Fibroblast of skin of abdomen (primary cell): ENCODE measurements around the gene RTN1.

Experiments used
- DNase-seq: peaks from one replicate; pipeline ENCODE4 v3.0.0-alpha.2; 2013

Gene RTN1

DNA sequence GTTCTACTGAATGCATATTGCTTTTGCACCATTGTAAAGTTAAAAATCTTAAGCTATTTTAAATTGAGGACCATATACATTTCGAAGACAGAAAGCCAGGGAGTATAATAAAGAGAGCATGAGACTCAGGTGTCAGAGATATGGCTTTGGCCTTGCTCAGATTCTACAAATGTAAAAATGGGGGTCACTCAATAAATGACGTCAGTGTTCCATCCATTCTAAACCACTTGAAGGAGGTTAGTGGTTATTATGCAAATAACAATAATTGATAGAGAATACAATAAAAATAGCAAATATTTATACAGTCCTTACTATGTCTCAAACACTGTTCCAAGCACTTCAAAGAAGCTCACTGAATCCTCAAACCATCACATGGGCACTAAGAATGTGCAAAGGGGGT lies 20.1 kb downstream of the RTN1 start:
- DNase-seq, result no peak

DNA sequence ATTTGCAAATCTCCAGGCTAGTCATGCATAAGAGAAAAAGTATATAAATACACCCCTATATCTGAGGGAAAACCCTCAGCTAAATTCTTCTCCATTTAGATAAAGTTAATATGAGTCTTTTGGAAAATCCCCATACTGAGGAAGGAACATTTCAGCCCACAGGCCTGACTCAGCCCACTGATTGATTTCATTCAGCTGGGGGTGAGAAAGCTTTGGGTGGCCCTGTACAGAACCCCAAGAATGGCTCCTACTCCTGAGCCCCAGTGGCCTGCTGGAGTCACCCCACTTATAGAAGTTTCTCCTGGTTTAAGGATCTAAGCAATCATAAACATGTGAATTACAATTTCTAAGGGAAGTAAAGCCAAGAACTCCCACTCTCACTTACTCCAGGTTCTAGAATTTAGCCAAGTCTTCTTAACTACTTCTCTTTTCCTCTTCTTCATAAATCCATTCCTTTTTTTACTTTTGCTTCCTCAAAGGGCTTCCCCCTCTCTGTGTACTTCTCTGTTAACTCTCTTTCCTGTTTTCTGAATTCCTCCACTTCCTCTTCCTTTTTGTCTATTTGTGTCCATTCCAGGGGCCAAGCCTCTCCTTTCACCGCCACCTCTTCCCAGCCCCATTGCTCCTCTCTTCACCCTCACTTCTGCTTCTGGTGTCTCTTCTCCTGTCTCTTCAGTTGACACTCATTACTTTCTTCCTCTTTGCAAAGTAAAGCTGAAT lies 21.0 kb downstream of the RTN1 start:
- DNase-seq, result no peak

DNA sequence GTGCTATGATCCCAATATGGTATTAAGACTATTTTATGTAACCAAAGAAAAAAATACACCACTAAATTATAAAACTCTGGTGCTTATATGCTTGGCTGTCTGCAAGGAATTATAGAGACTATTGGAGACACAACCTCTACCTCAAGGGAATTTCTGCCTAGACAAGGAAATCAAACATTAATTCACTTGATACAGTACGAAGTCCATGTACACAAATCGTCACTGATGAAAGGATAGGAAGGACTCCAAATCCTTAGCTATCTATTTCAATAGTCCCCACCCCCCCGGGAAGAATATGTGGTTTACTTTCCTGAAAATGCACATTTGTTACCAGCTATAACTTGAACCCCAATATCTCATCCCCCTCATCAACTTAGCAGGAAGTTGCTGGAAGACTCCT lies 21.9 kb downstream of the RTN1 start:
- DNase-seq, result no peak

DNA sequence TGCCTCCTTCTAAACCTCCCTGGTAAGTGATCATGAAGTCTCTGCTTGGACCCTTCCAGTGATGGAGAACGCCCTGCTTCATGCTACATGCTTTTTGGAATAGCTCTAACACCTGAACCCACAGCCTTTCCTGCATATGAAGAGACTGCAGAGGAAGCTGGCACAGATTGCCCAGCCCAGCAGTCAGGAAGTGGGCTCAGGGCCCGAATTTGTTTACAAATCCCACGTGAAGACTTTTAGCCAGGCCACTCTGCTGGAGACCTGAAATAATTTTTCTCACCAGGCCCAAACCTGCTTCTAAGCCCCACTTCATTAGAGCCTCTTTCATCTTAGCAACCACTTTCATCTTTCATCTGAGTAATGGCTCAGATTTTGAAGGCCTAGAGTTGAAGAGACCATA lies 22.9 kb downstream of the RTN1 start:
- DNase-seq, result no peak

DNA sequence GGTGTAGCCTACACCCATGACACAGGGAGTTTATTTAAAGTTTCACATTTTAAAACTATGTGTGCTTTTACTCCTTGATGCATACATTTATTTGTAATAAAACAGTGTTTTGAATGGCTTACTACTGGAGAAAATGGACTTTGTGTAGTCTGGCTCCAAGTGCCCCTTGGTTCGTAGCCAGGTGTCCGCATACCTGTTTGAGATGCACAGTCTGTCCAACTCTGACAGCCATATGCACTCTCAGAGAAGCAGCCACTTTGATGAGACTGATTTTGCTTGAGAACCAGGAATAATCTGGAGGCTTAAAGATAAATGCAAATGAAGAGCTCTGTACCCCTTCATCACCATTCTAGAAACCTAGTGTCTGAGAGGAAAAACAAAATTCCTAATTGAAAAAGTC lies 24.0 kb downstream of the RTN1 start:
- no peak for DNase-seq

DNA sequence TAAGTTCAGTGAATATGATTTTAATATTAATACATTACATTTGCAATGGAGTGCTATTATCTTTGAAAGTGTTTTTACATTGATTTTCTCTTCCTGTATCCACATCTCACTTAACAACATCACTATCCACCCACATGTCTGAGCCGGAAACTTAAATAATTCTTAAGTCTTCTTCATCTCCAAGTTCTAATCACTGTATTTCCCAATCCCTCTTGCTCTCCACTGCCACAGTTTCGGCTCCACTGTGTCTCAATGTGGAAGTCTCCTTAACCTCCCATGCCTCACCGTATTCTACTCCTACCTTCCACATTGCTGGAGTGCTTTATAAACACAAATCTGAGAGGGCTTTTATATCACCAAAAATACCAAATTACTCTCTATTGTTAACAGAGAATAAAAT lies 25.3 kb downstream of the RTN1 start:
- DNase-seq, result no peak

DNA sequence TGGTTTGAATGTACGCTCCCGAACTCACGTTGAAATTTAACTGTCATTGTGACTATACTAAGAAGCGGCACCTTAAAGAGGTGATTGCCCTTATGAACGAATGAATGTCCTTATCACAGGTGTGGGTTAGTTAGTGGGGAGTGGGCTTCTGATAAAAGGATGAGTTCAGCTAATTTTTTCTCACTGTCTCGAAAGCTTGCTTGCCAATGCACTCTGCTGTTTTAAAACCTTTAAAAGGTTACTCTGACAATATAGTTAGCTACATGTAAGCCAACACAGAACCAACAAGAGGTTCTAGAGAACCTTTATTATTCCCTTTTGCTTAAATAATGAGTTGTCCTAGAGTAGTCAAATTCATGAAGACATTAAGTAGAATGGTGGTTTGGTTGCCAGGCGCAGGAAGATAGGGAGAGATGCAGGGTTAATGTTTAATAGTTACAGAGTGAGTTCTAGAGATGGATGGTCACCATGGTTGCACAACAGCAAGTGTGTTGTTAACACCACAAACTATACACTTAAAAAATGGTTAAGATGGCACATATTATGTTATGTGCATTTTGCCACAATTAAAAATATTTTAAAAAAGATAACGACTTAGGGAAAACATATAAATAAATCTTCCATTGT lies 26.3 kb downstream of the RTN1 start:
- no peak for DNase-seq

DNA sequence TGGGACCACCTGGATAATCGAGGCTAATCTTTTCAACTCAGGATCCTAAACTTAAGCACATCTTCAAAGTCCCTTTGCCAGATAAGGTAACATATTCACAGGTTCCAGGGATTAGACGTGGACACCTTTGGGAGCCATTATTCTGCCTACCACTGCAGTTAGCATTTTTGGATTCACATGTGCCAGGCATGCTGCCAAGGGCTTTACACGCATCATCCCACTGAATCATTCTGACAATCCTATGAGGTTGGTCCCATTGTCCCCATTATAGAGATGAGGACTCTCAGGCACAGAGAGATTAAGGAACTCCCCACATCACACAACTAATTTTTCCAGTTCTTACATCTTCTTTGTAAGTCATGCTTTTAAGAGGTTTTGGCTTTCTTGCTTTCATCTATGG lies 34.5 kb downstream of the RTN1 start:
- DNase-seq, result no peak

DNA sequence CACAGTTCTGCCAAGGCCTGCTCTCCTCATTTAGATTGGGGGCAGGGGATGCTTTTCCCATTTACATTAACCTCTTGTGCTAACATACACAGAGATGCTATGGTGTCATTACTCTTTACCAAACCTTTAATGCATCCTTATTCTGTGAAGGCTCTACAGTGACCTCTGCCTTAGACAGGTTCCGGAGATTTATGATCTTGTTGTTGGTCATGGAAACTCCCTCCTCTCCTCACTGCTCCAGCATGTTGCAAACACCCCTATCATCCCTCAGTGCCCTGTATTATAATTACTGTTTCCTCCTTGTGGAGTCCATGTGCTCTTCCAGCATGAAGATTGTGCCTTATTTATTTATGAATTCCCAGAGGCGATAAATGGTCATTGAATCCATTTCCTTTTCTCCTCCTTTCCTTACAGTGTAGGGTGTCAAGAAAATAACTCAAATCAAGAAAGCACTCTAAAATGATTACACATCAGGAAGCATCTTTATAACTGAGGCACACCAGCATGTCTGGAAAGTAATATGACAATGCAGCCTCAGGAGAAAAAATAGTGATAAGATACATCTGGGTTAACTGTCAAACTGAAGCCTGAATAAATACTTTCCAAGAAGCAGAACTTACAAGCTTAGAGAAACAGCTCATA lies 37.8 kb downstream of the RTN1 start:
- no peak for DNase-seq

DNA sequence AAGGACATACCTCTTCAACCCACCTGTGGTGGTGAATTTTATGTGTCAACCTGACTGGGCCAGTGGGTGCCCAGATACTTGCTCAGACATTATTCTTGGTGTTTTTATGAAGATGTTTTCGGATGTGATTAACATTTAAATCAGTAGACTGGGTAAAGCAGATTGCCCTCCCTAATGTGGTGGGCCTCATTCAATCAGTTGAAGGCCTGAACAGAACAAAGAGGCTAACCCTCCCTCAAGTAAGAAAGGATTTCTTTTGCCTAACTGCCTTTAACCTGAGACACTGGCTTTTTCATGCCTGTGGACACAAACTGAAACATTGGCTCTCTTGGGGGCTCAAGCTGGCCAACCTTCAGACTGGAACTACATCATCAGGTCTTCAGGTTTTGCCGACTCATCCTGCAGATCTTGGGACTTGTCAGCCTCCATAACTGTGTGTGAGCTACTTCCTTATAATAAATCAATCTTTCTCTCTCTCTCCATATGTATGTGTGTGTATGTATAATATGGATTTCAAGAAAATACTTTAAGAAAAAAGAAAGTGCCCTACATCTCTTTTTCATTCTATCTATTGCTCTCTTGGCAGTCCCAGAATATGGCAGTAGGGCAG lies 39.4 kb downstream of the RTN1 start:
- DNase-seq, result no peak

DNA sequence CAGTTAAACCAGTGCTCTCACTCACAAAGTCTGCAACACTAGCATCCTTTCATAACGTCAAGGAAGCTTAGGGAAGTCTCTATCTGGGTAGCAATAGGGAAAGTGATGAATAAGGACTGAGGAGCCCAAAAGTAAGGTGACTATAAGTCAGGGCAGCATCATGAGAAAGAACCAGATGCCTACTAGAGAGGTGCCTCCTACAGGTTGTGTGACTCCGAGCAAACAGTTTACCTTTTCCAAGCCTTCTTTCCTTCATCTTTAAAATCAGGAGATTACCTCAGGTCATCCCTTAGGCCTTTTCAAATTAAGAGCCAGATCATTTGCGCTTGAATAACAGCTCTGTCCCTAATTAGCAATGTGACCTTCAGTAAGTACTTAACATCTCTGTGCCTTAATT lies 40.2 kb downstream of the RTN1 start:
- no peak for DNase-seq

DNA sequence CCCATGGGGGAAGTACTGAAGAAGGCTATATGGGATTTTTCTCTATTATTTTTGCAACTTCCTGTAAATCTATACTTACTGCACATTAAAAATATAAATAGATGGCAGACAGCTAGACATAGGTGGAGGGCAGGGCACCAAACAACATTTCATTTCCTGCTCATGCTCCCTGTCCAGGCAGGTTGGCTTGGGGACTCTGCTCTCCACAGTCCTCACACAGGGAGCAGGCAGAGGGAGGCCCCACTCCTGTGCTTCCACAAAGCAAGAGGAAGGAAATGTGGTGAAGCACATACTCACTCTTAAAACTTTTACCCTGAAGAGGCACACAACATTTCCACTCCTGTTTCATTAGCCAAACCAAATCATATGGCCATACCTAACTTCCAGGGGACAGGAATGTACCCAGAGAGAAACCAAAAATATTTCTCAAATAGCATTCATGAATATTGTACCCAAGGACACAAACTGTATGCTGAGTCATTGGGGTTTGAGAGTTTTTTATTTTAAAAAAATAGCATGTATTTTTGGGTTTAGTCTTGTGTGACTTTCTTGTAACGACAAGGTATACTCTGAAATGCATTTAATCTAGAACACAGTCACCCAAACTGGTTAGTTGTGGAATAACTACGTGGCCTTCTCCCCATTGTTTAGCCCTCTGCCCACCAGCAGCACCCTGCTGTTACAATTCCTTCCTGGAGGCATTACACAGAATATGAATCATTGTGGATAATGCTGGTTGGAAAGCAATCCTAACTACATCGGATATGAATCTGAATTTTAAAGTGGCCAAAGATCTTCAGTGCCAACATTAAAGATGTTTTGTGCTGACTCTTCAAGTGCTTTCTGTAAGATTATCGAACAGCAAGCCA lies 40.9 kb downstream of the RTN1 start:
- no peak for DNase-seq

DNA sequence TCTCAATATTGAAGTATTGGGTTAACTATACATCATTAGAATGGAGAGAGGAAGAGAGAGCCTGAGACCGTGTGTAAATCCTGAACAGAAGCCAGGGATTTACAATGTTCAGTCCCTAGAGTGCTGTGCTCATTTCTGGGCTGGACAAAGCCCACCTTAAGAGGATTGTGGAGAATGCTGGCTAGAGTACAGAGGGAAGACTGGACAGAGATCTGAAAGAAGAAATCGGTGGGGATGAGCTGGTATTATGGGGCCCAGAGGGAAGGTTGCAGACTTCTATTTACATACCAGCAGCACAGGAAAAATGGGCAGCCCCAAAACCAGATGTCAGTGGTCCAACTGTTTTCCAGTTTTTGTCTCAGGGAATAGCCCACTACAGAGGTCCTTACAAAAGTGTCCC lies 42.3 kb downstream of the RTN1 start:
- DNase-seq, result no peak

DNA sequence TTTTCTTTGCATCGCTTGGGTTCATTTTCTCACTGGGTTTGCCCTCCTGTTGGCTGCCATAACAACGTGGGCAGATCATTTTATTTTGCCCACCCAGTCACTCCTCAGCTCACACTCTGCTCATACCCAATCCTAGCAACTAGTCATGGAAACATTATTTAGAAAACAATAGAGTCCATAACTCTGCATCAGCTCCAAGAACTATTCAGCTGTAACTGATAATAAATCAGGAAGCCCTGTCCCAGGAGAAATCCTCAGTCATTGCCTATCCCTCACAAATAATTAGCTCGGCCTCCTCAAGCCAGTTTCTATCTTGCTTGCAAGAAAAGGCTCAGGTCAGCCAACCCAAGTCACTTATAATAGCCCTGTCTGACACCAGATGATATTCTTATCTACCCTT lies 43.2 kb downstream of the RTN1 start:
- no peak for DNase-seq

DNA sequence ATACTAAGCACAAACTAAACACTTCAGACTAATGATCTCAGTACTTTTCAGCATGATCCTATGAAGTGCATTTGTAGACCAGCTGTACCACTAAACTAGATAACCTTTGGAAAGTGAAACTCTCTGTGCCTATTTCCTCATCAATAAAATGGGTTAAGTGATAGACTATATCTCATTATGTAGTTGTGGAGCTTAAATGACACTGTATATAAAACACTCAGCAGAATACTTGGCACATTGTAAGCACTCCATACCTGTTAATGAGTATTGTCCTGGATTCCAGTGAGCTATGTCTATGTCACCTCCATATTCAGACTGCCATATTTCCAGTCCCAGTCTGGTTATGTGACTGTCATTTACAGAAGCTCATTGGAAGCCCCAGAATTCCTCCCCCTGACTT lies 44.4 kb downstream of the RTN1 start:
- DNase-seq, result no peak

DNA sequence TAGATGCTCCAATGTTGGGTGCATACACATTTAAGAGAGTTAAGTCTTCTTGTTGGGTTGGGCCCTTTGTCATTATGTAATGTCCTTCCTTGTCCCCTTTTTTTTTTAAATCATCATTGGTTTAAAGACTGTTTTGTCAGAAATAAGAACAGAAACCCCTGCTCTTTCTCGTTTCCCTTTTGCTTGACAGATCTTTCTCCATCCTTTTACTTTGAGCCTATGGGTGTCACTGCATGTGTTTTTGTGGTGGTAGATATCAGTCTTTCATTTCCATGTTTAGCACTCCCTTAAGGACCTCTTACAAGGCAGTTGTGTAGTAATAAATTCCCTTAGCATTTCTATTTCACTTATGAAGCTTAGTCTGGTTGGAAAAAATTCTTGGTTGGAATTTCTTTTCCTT lies 47.4 kb downstream of the RTN1 start:
- no peak for DNase-seq

DNA sequence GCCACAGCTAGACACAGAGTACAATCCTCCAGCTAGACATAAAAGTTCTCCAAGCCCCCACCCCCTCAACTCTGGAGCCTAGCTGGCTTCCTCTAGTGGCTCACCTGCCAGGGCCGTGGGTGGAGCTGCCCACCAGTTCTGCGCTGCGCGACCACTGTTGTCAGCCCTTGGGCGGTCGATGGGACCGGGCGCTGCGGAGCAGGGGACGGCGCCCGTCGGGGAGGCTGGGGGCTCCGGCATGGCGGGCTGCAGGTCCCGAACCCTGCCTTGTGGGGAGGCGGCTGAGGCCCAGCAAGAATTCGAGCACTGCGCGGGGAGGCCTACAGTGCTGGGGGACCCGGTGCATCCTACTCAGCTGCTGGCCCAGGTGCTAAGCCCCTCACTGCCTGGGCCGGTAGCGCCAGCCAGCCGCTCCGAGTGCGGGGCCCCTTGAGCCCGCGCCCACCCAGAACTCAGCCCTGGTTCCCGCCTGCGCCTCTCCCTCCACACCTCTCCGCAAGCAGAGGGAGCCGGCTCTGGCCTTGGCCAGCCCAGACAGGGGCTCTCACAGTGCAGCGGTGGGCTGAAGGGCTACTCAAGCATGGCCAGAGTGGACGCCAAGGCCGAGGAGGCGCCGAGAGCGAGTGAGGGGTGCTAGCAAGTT lies 51.0 kb downstream of the RTN1 start:
- no peak for DNase-seq

DNA sequence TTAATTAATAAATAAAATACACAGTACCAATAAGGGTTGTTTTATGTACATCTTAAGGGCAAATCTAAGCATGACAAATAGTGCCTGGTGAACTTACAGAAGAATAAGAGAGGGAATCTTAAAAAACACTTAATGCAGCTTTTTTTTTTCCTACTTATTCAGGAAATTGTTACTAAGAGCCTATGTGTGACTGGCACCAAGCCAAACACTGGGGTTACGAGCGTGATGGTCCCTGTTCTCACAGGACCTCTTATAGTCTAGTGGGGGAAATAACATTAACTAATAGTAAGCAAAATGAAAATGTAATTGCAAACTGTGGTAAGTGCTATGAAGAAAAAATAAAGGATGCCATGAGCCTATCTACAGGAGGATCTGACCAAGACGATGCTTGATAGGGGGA lies 53.6 kb downstream of the RTN1 start:
- no peak for DNase-seq

DNA sequence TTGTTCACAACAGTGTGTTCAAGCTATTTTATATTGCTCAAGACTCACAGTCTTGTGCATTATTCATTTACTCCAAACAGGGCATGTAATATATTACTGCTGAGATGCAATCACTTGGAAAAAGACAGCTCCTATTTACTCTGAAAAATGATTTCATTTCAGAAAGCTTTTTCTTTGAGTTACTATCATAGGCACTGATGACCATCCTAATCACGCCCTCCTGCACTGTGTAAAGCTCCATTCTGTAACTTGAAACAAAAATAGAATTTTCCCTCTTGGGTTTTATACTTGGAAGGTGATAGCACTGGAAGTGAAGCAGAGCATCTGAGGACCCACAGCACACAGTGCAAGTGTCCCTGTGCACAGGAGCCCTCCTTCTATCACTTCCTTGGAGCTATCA lies 55.6 kb downstream of the RTN1 start:
- DNase-seq, result no peak

DNA sequence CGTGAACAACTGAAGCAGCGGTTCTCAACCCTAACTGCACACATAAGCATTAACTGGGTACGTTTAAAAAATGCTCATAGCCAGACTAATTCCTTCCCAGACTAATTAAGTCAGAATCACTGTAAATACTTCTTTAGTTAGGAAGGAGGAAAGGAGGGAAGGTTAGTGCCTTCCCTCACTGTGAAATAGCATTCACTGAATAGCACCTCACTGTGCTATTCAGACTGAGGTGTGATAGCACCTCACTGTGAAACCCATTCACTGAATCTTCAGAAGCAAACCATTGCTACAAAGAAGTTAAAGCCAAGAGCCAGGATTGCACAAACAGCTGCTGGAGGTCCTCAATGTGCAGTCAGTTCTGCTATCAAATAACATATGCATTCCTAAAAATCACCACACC lies 58.8 kb downstream of the RTN1 start:
- DNase-seq, result no peak

DNA sequence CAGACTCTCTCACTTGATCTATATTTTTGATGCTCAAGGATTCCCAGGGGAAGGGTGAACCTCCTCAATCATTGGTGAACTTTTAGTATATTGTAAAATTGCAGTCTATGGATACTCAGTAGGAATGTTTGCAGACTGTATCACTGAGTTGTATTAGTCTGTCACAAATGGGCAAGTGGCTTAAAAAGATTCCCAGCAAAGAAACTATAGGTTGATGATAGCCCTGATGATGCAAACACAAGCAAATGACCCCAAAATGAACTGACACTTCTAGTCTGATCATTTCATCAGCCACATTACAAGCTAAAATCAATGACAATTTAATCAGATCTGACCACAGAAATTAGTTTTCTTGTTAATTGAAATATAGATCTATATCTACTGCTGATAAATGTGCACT lies 59.5 kb downstream of the RTN1 start:
- no peak for DNase-seq

DNA sequence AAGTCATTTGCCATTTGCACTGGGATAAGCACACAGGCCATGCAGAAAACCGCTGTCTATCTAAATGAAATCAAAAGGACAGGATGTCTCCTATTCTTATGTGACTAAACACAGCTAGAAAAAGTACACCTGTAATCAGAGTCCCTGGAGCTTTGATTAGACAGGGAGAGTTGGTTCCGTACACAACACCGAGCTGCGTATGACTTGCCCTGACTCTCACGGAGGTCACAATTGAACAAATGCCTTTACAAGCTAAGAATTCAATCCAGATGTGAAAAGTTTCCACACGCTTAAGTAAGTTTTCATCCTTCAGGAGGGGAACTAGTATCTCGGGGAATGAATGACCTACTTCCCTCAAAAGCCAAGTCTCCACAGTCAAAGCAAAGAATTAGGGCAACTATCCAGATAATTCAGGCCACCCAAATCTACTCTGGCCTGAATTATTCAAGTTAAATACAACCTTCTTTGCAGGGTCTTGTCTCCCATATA lies 67.5 kb downstream of the RTN1 start:
- no peak for DNase-seq
